Kidney (tissue), 14 donors: Measurements from ENCODE around the gene BTNL9. TPM values are rescaled to one million over a fixed set of nuclear protein-coding genes. Genes with fewer than 3 reads are reported as not detected.
A peak's percentile ranks its signal among the peaks of the same experiment; 100 is the strongest.

ENCODE experiments used
- DNase-seq, 5 donors: peaks; one replicate each; pipeline ENCODE4 v3.0.0-alpha.2; 2013 to 2020
- FAIRE-seq: peaks from 2 replicates; lab custom pipeline; 2012; peaks lifted over from hg19 to GRCh38; lab: Jason Lieb, UNC
- H3K27ac ChIP-seq, 2 donors: one replicate each; pipeline ENCODE4 v1.7.0; 2013; ENCODE audit warnings: low read depth in 2 of 2, low read length in 2 of 2, inconsistent platforms in 1 of 2
- H3K27me3 ChIP-seq: one replicate; pipeline ENCODE4 v1.7.1; 2013; ENCODE audit warnings: low read length, inconsistent platforms; ENCODE audit not compliant: control insufficient read depth, insufficient read depth
- H3K36me3 ChIP-seq, 3 donors: one replicate each; pipeline versions ENCODE4 v1.7.0 to v1.7.1; 2013; ENCODE audit warnings: low read length in 3 of 3, control low read depth in 1 of 3, inconsistent platforms in 1 of 3; ENCODE audit not compliant: insufficient read depth in 3 of 3, control insufficient read depth in 2 of 3
- H3K4me1 ChIP-seq, 3 donors: one replicate each; pipeline versions ENCODE4 v1.7.0 to v1.7.1; 2013; ENCODE audit warnings: low read length in 3 of 3, inconsistent platforms in 1 of 3, low read depth in 1 of 3; ENCODE audit not compliant: control insufficient read depth in 2 of 3, insufficient read depth in 2 of 3
- H3K4me3 ChIP-seq, 3 donors: one replicate each; pipeline versions ENCODE4 v1.7.0 to v1.8.1; 2013; ENCODE audit warnings: low read length in 3 of 3, control low read depth in 1 of 3, inconsistent platforms in 1 of 3
- H3K9ac ChIP-seq, 3 donors: one replicate each; pipeline versions ENCODE4 v1.7.0 to v1.7.1; 2013; ENCODE audit warnings: low read length in 3 of 3, control low read depth in 1 of 3, inconsistent platforms in 1 of 3
- H3K9me3 ChIP-seq, 3 donors: one replicate each; pipeline versions ENCODE4 v1.7.0 to v1.7.1; 2013; ENCODE audit warnings: low read length in 3 of 3, control low read depth in 1 of 3, inconsistent platforms in 1 of 3; ENCODE audit not compliant: control insufficient read depth in 2 of 3, insufficient read depth in 1 of 3
- CTCF ChIP-seq: IDR thresholded peaks from 3 replicates; pipeline ENCODE4 v1.5.1; 2012; ENCODE audit warnings: mild to moderate bottlenecking, moderate library complexity, borderline replicate concordance; ENCODE audit not compliant: insufficient read depth; ENCODE audit errors: extremely low read depth
- intact Hi-C: fragments of 100-400 bp; cut with DNase I; formaldehyde crosslinking; loops from one replicate; pipeline ENCODE4 v1.11.1; 2022
- polyA plus RNA-seq: library from polyadenylated mRNA; stranded (reverse); fragments of 350-450 nt; fragmentation: Illumina TruSeq; extraction: RNeasy Lipid Tissue Mini Kit (QIAGEN cat#74804); gene quantifications from one replicate; pipeline ENCODE4 v1.2.3, GENCODE V29; 2014; ENCODE audit warnings: low read depth, low replicate concordance; ENCODE audit not compliant: insufficient read depth
- total RNA-seq: library from RNA; stranded (reverse); fragmentation: NEBNext Ultra II Directional; extraction: Animal tissue kit (Norgen Biotek cat#: 25700); gene quantifications from one replicate; pipeline ENCODE4 v1.2.1, GENCODE V29; 2021
- donor health status: control.
- donor health status: control.
- donor health status: control.
- donor health status: control.
- donor health status: control.
- donor health status: DM: yes; HTN: yes; CAD: no.
- donor health status: Normal renal cell carcinoma (clear cell type).

The BTNL9 gene
- total and polyA plus RNA-seq, 2 donors from 2014 or later = 8.6 to 11.9 TPM

- Histone ChIP-seq H3K9me3 (no peaks in the 10 kb centered on the region), H3K27me3 (peaks cover 17% of the 10 kb centered on the region), H3K9ac (no peak overlapping the region), H3K36me3 (no peaks in the 10 kb centered on the region), H3K27ac (no peak overlapping the region), H3K4me3 (no peak overlapping the region), H3K4me1 (peaks cover 0 to 7% (median 0%) of the 10 kb centered on the region in 3 donors)
- intact Hi-C loops = no loop called here
- DNase-seq (no peak), FAIRE-seq (no peak)
- TF ChIP-seq CTCF = no peak
Observed at GRCh38 chr5:181050016-181050415, 9.9 kb downstream of the BTNL9 start.

DNA sequence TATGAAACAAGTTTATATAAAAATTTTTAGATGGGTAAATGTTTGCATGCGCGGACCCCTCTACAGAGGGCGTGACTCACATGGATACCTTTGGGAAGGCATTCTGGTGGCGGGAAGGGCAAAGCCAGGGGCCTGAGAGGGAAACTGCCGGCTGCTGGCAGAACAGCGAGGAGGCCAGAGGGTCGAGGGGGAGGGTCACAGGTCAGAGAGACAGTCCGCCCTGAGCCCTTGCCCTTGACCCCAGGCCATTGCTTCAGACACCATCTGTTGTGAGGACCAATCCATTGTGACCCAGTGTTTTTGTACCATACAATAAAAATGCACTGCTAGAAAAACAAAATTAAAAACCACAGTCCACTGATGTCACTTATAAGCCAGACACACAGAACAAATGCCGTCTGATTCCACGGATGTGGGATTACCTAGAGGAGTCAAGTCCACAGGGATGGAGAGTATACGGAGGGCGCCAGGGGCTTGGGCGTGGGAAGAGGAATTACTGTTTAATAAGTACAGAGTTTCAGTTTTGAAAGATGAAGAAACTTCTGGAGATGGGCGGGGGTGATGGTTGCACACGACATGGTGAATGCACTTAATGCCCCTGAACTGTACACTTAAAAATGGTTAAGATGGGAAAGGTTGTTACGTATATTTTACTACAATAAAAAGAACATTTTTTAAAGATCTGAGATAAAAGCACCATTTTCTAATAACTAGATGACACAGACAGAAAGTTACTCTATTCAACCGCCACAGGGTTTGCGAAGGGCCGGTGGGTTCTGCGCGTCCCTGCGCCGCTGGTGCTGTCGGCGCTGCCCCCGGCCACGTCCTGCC lies 12.0 kb downstream of the BTNL9 start:
- intact Hi-C loops = no loop called here
- Histone ChIP-seq H3K4me1 (peaks cover 0 to 7% (median 0%) of the 10 kb centered on the region in 3 donors), H3K9me3 (no peaks in the 10 kb centered on the region), H3K27ac (no peak overlapping the region), H3K36me3 (no peaks in the 10 kb centered on the region), H3K9ac (no peak overlapping the region), H3K27me3 (peaks cover 24% of the 10 kb centered on the region), H3K4me3 (no peak overlapping the region)
- FAIRE-seq = no peak
- TF ChIP-seq CTCF = no peak
- no peak for DNase-seq

GRCh38 chr5:181052672-181053487 lies 12.8 kb downstream of the BTNL9 start:
- FAIRE-seq (no peak), DNase-seq (peak in 1 of 5 donors; percentile 38)
- Histone ChIP-seq H3K9me3 (no peaks in the 10 kb centered on the region), H3K27me3 (peaks cover 28% of the 10 kb centered on the region), H3K27ac (no peak overlapping the region), H3K4me1 (peaks cover 0 to 7% (median 0%) of the 10 kb centered on the region in 3 donors), H3K4me3 (peak overlapping the region in 2 of 3 donors; percentile 57 to 69), H3K36me3 (no peaks in the 10 kb centered on the region), H3K9ac (no peak overlapping the region)
- intact Hi-C loops = no loop called here
- no peak for TF ChIP-seq CTCF
